GM23338 (cell line): Measurements from ENCODE around the gene CAMTA1. TPM values are rescaled to one million over a fixed set of nuclear protein-coding genes. Genes with fewer than 3 reads are reported as not detected.

Experiments
- ATAC-seq: fragments of 200-7000 bp; cut with Tn5 transposase; 3 replicates; pipeline ENCODE4 v1.9.1; 2020
- DNase-seq: peaks from one replicate; pipeline ENCODE4 v3.0.0-alpha.2; 2015; ENCODE audit warnings: low spot score
- H2AFZ ChIP-seq: fragments of 200-600 bp; sonication (generic); 2 replicates; pipeline ENCODE4 v1.8.0; 2016; ENCODE audit warnings: antibody characterized with exemption, mild to moderate bottlenecking, moderate library complexity
- H3F3A ChIP-seq: fragments of 200-600 bp; sonication (generic); replicated peaks from 2 replicates; pipeline ENCODE4 v1.8.0; 2017; ENCODE audit warnings: antibody characterized with exemption, mixed run types, low read depth
- H3K27ac ChIP-seq: fragments of 200-600 bp; sonication (generic); 2 replicates; pipeline ENCODE4 v1.6.1; 2016; ENCODE audit warnings: low read depth
- H3K27me3 ChIP-seq: fragments of 200-600 bp; sonication (generic); 2 replicates; pipeline ENCODE4 v1.8.0; 2016; ENCODE audit warnings: mild to moderate bottlenecking, mixed run types, moderate library complexity; ENCODE audit not compliant: insufficient read depth
- H3K36me3 ChIP-seq: fragments of 200-600 bp; sonication (generic); 2 replicates; pipeline ENCODE4 v1.8.0; 2016; ENCODE audit warnings: mild to moderate bottlenecking; ENCODE audit not compliant: insufficient read depth
- H3K4me1 ChIP-seq: fragments of 200-600 bp; sonication (generic); 2 replicates; pipeline ENCODE4 v1.8.0; 2016; ENCODE audit warnings: mild to moderate bottlenecking, moderate library complexity; ENCODE audit not compliant: insufficient read depth
- H3K4me2 ChIP-seq: fragments of 200-600 bp; sonication (generic); 2 replicates; pipeline ENCODE4 v1.7.1; 2017; ENCODE audit warnings: mixed run types
- H3K4me3 ChIP-seq: fragments of 200-600 bp; sonication (generic); 2 replicates; pipeline ENCODE4 v1.6.1; 2016; ENCODE audit warnings: mixed run types
- H3K79me2 ChIP-seq: fragments of 200-600 bp; sonication (generic); replicated peaks from 2 replicates; pipeline ENCODE4 v1.8.0; 2017; ENCODE audit warnings: mild to moderate bottlenecking; ENCODE audit not compliant: insufficient read depth
- H3K9me2 ChIP-seq: fragments of 200-600 bp; sonication (generic); 2 replicates; pipeline ENCODE4 v1.8.0; 2017; ENCODE audit not compliant: insufficient read depth
- H4K20me1 ChIP-seq: fragments of 200-600 bp; sonication (generic); replicated peaks from 2 replicates; pipeline ENCODE4 v1.8.0; 2017; ENCODE audit warnings: mild to moderate bottlenecking; ENCODE audit not compliant: insufficient read depth
- H3K27ac Mint-ChIP-seq: 2 replicates; pipeline ENCODE4 v1.8.0; 2020; ENCODE audit warnings: inconsistent platforms, mild to moderate bottlenecking, moderate library complexity, mixed read lengths
- H3K27me3 Mint-ChIP-seq: 3 replicates; pipeline ENCODE4 v1.8.0; 2022; ENCODE audit warnings: low read depth, mild to moderate bottlenecking, moderate library complexity, mixed read lengths, inconsistent platforms; ENCODE audit not compliant: insufficient read depth, poor library complexity
- H3K36me3 Mint-ChIP-seq: 3 replicates; pipeline ENCODE4 v1.8.0; 2021; ENCODE audit warnings: low read depth, mild to moderate bottlenecking, inconsistent platforms, moderate library complexity, mixed read lengths
- H3K4me1 Mint-ChIP-seq: 3 replicates; pipeline ENCODE4 v1.8.0; 2020; ENCODE audit warnings: mild to moderate bottlenecking, inconsistent platforms, mixed read lengths
- H3K4me3 Mint-ChIP-seq: 3 replicates; pipeline ENCODE4 v1.8.0; 2021; ENCODE audit warnings: moderate library complexity, mild to moderate bottlenecking, inconsistent platforms, mixed read lengths
- H3K9me3 Mint-ChIP-seq: 3 replicates; pipeline ENCODE4 v1.8.0; 2020; ENCODE audit warnings: moderate library complexity, mild to moderate bottlenecking, inconsistent platforms, mixed read lengths
- CREB1 ChIP-seq: fragments of 250-450 bp; sonication (Bioruptor Pico); IDR thresholded peaks from 2 replicates; pipeline ENCODE4 v1.5.0; 2020; ENCODE audit warnings: low read depth, mild to moderate bottlenecking, moderate library complexity
- CTCF ChIP-seq, 2 experiments: fragments of 200-600 bp in 1 of 2; sonication (generic) in 1 of 2; conservative IDR thresholded peaks; 2 replicates each; pipeline versions ENCODE4 v1.5.1 to v1.6.1; 2016 to 2017; ENCODE audit warnings: antibody characterized with exemption in 2 of 2, low read depth in 2 of 2, mild to moderate bottlenecking in 2 of 2, moderate library complexity in 1 of 2
- ETS1 ChIP-seq: IDR thresholded peaks from 2 replicates; pipeline ENCODE4 v1.6.1; 2016; ENCODE audit warnings: antibody characterized with exemption
- EZH2 ChIP-seq: fragments of 200-600 bp; sonication (generic); IDR thresholded peaks from one replicate; pipeline ENCODE4 v1.8.0; 2017; ENCODE audit warnings: antibody characterized with exemption, mild to moderate bottlenecking, low read depth; ENCODE audit not compliant: unreplicated experiment
- EZH2phosphoT487 ChIP-seq: fragments of 200-600 bp; sonication (generic); IDR thresholded peaks from one replicate; pipeline ENCODE4 v1.8.1; 2018; ENCODE audit warnings: antibody characterized with exemption; ENCODE audit not compliant: unreplicated experiment
- JUNB ChIP-seq: IDR thresholded peaks from one replicate; pipeline ENCODE4 v1.6.1; 2016; ENCODE audit warnings: antibody characterized with exemption; ENCODE audit not compliant: unreplicated experiment
- NANOG ChIP-seq: IDR thresholded peaks from 2 replicates; pipeline ENCODE4 v1.6.1; 2016; ENCODE audit warnings: antibody characterized with exemption, borderline replicate concordance
- POLR2AphosphoS5 ChIP-seq: IDR thresholded peaks from 2 replicates; pipeline ENCODE4 v1.6.1; 2016; ENCODE audit warnings: antibody characterized with exemption, low read depth
- REST ChIP-seq: IDR thresholded peaks from one replicate; pipeline ENCODE4 v1.6.1; 2018; ENCODE audit warnings: antibody characterized with exemption; ENCODE audit not compliant: unreplicated experiment
- STAT1 ChIP-seq: IDR thresholded peaks from one replicate; pipeline ENCODE4 v1.6.1; 2016; ENCODE audit warnings: antibody characterized with exemption; ENCODE audit not compliant: unreplicated experiment
- ZNF114 ChIP-seq: fragments of 250-450 bp; sonication (Bioruptor Pico); IDR thresholded peaks from 2 replicates; pipeline ENCODE4 v1.5.0; 2020; ENCODE audit warnings: mild to moderate bottlenecking, moderate library complexity
- ZNF331 ChIP-seq: fragments of 250-450 bp; sonication (Bioruptor Pico); IDR thresholded peaks from 2 replicates; pipeline ENCODE4 v1.5.0; 2020; ENCODE audit warnings: low read depth, mild to moderate bottlenecking, moderate library complexity
- ZNF462 ChIP-seq: fragments of 250-450 bp; sonication (Bioruptor Pico); IDR thresholded peaks from 2 replicates; pipeline ENCODE4 v1.5.0; 2020; ENCODE audit warnings: mild to moderate bottlenecking, moderate library complexity
- polyA plus RNA-seq: library from polyadenylated mRNA; unstranded; fragments of >200 nt; fragmentation: Nextera tagmentation; extraction: Ambion mirVana; gene quantifications from 2 replicates; pipeline ENCODE4 v1.2.1, GENCODE V29; 2016
- total RNA-seq: library from RNA; depleted of rRNA; stranded (reverse); fragments of >200 nt; shearing (Covaris generic); gene quantifications from 2 replicates; pipeline ENCODE4 v1.2.3, GENCODE V29; 2014

CAMTA1 gene
- total and polyA plus RNA-seq, 2 experiments from 2014 or later = 115 to 519 TPM

GRCh38 chr1:7769673-7770412, 984.6 kb downstream of the CAMTA1 start:
- Mint-ChIP-seq H3K9me3 (no peaks in the 10 kb centered on the region), H3K4me1 (peaks cover 10% of the 10 kb centered on the region; the same call in 2 of the 3 replicates), H3K4me3 (peak overlapping the region; percentile 14; the same call in 1 of the 3 replicates), H3K27me3 (peaks cover 2% of the 10 kb centered on the region), H3K27ac (no peak overlapping the region), H3K36me3 (peaks cover 18% of the 10 kb centered on the region; the same call in 2 of the 3 replicates)
- Histone ChIP-seq H3K9me2 (no peaks in the 10 kb centered on the region), H3K27me3 (no peaks in the 10 kb centered on the region), H3K4me2 (peak overlapping the region; percentile 91; the same call in 1 of the 2 replicates), H3K27ac (no peak overlapping the region), H3K79me2 (peaks cover 34% of the 10 kb centered on the region), H3K4me3 (no peak overlapping the region), H4K20me1 (peaks cover 10% of the 10 kb centered on the region), H3K4me1 (peaks cover 7% of the 10 kb centered on the region), H2AFZ (no peak overlapping the region), H3F3A (no peaks in the 10 kb centered on the region), H3K36me3 (no peaks in the 10 kb centered on the region)
- TF ChIP-seq EZH2 (no peak), POLR2AphosphoS5 (no peak), EZH2phosphoT487 (no peak), STAT1 (no peak), REST (no peak), ZNF462 (CRISPR knock-in tag) (no peak), CTCF (conservative IDR thresholded peaks at IDR 0.05; ENCODE audit: low read depth in 2 of 2) (no peak), JUNB (no peak), NANOG (no peak), CREB1 (no peak), ZNF114 (CRISPR knock-in tag) (no peak), ETS1 (no peak), ZNF331 (CRISPR knock-in tag) (no peak)
- ATAC-seq (no peak), DNase-seq (no peak)
